Aorta (tissue), 5 donors: ENCODE results near the gene RHOF. TPM values are rescaled to one million over a fixed set of nuclear protein-coding genes. Genes with fewer than 3 reads are reported as not detected.

Source experiments
- ATAC-seq: fragments of 200-7000 bp; cut with Tn5 transposase; one replicate; pipeline ENCODE4 v1.9.1; 2022; ENCODE audit warnings: moderate library complexity; ENCODE audit not compliant: low FRiP score
- DNase-seq, 2 donors: peaks; one replicate each; pipeline ENCODE4 v3.0.0-alpha.2; 2020
- H3K27ac ChIP-seq, 2 donors: one replicate each; pipeline ENCODE4 v1.5.1; 2013; ENCODE audit warnings: low read length in 2 of 2, mild to moderate bottlenecking in 2 of 2, moderate library complexity in 2 of 2, control low read depth in 1 of 2, inconsistent platforms in 1 of 2, low read depth in 1 of 2
- H3K27me3 ChIP-seq, 2 donors: one replicate each; pipeline ENCODE4 v1.6.1; 2013; ENCODE audit warnings: control low read depth in 1 of 2, low read length in 1 of 2, mild to moderate bottlenecking in 1 of 2, moderate library complexity in 1 of 2; ENCODE audit not compliant: insufficient read depth in 2 of 2, control insufficient read depth in 1 of 2
- H3K36me3 ChIP-seq, 2 donors: one replicate each; pipeline ENCODE4 v1.6.1; 2013; ENCODE audit warnings: control low read depth in 1 of 2, low read length in 1 of 2, mild to moderate bottlenecking in 1 of 2; ENCODE audit not compliant: insufficient read depth in 2 of 2, control insufficient read depth in 1 of 2
- H3K4me1 ChIP-seq, 2 donors: one replicate each; pipeline ENCODE4 v1.6.1; 2013; ENCODE audit warnings: low read length in 2 of 2, control low read depth in 1 of 2, mild to moderate bottlenecking in 1 of 2, moderate library complexity in 1 of 2; ENCODE audit not compliant: insufficient read depth in 2 of 2, control insufficient read depth in 1 of 2
- H3K4me3 ChIP-seq, 2 donors: one replicate each; pipeline ENCODE4 v1.5.1; 2013; ENCODE audit warnings: low read length in 2 of 2, control low read depth in 1 of 2, mild to moderate bottlenecking in 1 of 2
- H3K9me3 ChIP-seq: one replicate; pipeline ENCODE4 v1.6.1; 2013; ENCODE audit warnings: mild to moderate bottlenecking, low read length; ENCODE audit not compliant: control insufficient read depth
- WGBS, 2 donors: extraction: QIAGEN DNeasy Blood & Tissue Kit; methylation state at CpG; one replicate each; pipeline ENCODE4 v1.1.7; 2013; 5-methylcytosine and 5-hydroxymethylcytosine counted together
- intact Hi-C, 2 donors: fragments of 100-400 bp; cut with DNase I; formaldehyde crosslinking; loops; one replicate each; pipeline versions ENCODE4 v1.14.2 to v1.15.0; 2022
- polyA plus RNA-seq, 2 donors: library from polyadenylated mRNA; stranded (reverse); fragments of 200-250 nt; gene quantifications; one replicate each; pipeline ENCODE4 v1.2.3, GENCODE V29; 2013
- total RNA-seq, 2 donors: library from RNA; stranded (reverse); fragmentation: NEBNext Ultra II Directional; extraction: Animal tissue kit (Norgen Biotek cat#: 25700); gene quantifications; one replicate each; pipeline ENCODE4 v1.2.1, GENCODE V29; 2021
- donor health status: healthy with polysubstance abuse.
- donor health status: Bipolar disorder and iron deficiency.
- donor health status: DM: no; HTN: no; CAD: no.
- donor health status: DM: no; HTN: no; CAD: no.
- donor health status: DM: yes; HTN: yes; CAD: no.

RHOF gene
- total and polyA plus RNA-seq, 4 donors = 5.2 to 18.0 (median 9.1) TPM

DNA sequence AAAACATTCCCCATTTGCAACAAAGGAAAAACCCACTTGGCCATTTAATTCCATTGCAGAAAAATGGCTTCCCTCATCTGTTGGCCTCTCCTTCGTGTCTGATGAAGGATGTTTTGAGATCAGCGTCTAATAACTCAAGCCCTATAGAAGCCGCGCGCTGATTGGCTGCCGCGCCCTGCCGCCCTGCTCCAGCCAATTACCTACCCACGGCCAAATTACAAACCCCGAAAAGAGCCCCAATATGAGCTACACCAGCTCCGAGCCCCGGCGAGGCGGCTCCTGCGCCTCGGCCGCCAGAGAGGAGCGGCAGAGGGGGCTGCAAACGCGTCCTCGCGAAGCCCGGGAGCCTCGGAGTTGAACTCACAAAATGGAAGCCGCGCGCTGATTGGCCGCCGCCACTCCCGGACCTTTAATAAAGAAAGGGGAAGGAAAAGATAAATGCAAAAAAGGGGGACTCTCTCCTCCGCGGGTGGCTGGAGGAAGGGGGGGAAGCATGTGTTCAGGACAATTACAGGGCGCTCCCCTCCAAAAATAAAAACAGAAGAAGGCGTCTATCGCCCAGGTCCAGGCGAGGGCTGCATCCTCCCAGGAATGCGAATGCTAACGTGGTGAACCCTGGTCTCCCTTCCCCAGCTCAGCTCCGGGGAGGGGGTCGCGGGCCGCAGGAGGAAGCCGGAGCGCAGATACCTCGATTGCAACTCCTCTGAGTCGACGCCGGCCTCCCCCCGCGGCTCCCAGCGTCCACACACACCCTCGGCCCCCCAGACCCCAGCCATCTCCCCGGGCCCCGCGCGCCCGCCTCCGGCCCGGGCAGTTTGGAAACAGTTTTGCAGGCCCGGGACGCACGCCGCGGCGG, 9.6 kb upstream of the RHOF start:
- H3K9me3 ChIP-seq = no peaks in the 10 kb centered on the region
- intact Hi-C loops = no loop called here
- WGBS, 2 donors = 0 to 1% methylated on average over 58 to 65 of the region's 65 CpGs
- H3K27ac ChIP-seq = peak overlapping the region; percentile 94 to 99
- DNase-seq = peak; percentile 94 to 95
- no peaks in the 10 kb centered on the region for H3K27me3 ChIP-seq
- peak overlapping the region; percentile 97 to 98 for H3K4me3 ChIP-seq
- no peaks in the 10 kb centered on the region for H3K4me1 ChIP-seq
- no peaks in the 10 kb centered on the region for H3K36me3 ChIP-seq
- ATAC-seq = peak; percentile 79

DNA sequence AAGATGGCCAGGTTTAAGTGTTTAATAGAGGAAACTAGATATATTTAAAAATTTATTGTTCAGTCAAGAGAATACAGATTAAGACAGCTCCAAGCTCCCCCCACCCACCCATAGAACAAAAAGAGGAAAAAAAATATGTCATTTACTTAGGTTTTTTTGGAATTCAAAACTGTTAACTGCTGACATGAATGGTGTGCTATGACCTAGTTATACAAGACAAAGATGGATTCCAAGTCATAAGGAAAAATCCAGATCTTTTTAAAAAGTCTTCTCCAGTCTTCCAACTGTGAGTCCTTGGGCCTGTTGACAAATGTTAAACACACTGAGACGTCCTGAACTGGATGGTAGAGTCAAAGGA, 9.0 kb upstream of the RHOF start:
- H3K9me3 ChIP-seq = no peaks in the 10 kb centered on the region
- H3K4me1 ChIP-seq = no peaks in the 10 kb centered on the region
- no peaks in the 10 kb centered on the region for H3K27me3 ChIP-seq
- WGBS, 2 donors = 0% methylated on average over 1 of the region's 1 CpG
- ATAC-seq (no peak), DNase-seq (no peak)
- no peaks in the 10 kb centered on the region for H3K36me3 ChIP-seq
- intact Hi-C loops = no loop called here
- H3K27ac ChIP-seq = peak overlapping the region in 1 of 2 donors; percentile 94
- H3K4me3 ChIP-seq = peak overlapping the region; percentile 78 to 98

DNA sequence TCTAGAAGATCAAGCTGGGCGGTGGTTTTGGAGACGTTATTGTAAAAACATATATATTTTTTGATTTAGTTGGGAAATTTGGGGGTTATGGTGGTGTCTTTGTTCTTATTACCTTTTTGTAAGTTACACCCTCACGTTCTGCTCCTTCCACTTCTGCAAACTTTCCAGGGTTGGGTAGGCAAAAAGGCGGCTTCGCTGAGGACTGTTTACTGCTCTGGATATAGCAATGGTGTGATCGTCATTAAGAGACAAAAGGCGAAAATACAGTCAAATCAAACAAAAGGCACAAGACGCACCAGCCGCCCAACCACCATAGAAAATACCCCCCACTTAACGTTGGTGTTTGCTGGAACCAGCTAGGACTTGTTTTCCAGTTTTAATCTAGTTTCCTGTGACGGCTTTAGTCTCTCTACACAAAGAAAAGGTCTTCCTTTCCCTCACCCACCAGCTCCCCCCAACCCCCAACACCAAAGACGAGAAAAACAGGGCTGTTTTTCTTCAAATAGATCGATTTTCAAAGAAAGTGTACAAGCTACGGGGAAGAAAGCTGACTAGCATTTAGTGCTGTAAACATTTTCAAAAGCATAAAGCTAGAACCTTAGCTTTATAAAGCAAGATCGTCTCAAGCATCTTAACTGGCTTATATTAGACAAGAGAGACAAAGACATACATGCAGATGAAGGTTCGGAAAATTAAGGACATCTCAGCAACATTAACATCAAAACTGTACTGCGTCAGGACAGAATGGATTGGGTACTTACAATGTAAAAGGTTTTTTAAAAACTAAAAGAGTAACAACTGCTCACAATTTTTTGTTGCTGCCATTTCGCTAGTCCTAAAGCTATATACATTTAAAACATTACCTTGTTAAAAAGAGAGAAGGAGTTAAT, 8.4 kb upstream of the RHOF start:
- Histone ChIP-seq H3K4me1 (no peaks in the 10 kb centered on the region), H3K27me3 (no peaks in the 10 kb centered on the region), H3K4me3 (peak overlapping the region; percentile 78 to 86), H3K9me3 (no peaks in the 10 kb centered on the region), H3K36me3 (no peaks in the 10 kb centered on the region), H3K27ac (peak overlapping the region; percentile 93 to 94)
- intact Hi-C loops = no loop called here
- WGBS, 2 donors = 2% methylated on average over 18 of the region's 18 CpGs
- DNase-seq (no peak), ATAC-seq (no peak)

DNA sequence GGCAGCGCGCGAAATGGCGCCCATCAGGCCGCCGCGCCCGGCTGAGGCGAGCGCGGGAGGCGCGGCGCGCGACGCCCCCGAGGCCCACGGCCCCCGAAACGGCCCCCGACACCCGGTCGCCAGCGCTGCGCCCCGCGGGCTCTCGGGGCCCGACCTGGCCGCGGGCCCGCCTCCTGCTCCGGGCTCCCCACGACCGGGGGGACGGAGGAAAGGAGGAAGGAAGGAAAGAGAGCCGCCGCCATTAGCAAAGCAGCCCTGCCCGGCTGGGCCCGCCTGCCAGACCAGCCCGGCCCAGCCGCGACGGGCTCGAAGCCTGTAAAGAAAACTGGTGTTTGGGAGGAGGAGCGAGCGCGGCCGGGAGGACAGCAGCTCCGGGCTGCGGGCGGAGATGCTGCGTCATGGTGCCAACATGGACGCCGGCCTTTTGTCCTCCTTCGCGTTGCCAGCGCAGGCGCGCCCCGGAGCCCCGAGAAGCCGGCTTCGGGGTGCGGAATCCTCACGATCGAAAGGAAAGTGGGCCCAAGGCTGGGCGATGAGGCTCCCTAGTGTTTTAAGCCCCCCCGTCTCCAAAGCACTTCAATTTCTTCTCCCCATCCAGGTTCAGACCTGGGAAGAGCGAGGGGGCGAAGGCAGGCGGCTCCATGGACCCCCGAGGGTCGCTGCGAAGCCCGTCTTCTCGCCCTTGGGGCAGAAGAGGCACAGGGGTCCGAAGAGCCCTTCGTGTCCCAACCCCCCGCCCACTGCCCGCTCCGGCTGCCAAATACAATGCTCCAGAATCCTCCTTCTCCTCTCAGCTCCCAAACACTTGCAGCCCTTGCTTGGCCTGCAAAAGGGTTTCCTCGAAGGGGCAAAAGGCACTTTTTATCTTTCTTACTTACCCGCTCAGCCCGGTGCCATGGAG, 7.5 kb upstream of the RHOF start:
- ATAC-seq (peak; percentile 10), DNase-seq (peak; percentile 89 to 94)
- Histone ChIP-seq H3K4me1 (no peaks in the 10 kb centered on the region), H3K27ac (peak overlapping the region; percentile 93 to 94), H3K27me3 (no peaks in the 10 kb centered on the region), H3K4me3 (peak overlapping the region; percentile 78 to 86), H3K36me3 (no peaks in the 10 kb centered on the region), H3K9me3 (no peaks in the 10 kb centered on the region)
- 1% methylated on average over 66 to 86 of the region's 86 CpGs for WGBS, 2 donors
- intact Hi-C loops = no loop called here

DNA sequence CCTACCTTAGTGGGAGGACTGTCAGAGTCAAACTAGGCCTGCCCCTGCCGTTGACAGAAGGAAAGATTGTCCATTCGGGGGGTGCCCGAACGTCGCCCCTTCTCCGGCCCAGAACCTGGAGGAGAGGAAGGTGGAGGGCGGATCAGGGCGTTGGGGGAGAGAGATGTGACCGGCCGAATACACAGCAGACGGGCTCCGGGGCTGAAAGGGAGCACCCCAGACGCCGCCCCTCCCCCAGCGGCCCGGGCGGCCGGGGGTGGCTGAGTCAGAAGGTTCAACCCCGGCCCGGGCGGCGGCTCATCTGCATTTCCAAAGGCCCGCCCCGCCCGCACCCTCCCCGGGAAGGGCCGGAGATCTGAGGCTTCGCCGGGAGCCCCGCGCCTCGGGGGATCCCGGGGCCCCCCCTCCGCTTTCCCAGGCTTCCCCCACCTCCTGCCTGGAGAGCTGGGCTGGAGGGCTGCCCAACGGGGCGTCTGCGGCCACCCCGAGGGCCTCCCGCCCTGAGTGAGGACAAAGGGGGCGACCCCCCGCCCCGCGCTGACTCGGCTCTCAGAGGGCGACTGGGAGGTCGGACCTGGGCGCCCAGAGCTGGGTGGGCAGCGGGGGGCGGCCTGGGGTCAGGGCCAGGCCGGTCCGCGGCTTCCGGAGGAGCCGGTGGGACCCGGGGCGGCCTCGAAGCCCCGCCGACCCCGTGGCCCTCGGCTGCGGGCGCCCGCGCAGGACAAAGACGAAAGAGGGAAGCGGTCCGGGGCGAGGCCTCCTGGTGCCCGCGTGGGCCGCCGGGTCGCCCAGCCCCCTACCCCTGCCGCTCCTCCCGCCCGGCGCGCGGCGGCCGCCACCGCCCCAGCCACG, 6.6 kb upstream of the RHOF start:
- DNase-seq (peak; percentile 93 to 96), ATAC-seq (peak; percentile 64)
- H3K4me3 ChIP-seq = peak overlapping the region; percentile 78 to 86
- H3K27me3 ChIP-seq = no peaks in the 10 kb centered on the region
- no peaks in the 10 kb centered on the region for H3K36me3 ChIP-seq
- peak overlapping the region; percentile 93 to 94 for H3K27ac ChIP-seq
- WGBS, 2 donors = 0 to 1% methylated on average over 39 to 84 of the region's 84 CpGs
- H3K4me1 ChIP-seq = no peaks in the 10 kb centered on the region
- intact Hi-C loops = no loop called here
- no peaks in the 10 kb centered on the region for H3K9me3 ChIP-seq

DNA sequence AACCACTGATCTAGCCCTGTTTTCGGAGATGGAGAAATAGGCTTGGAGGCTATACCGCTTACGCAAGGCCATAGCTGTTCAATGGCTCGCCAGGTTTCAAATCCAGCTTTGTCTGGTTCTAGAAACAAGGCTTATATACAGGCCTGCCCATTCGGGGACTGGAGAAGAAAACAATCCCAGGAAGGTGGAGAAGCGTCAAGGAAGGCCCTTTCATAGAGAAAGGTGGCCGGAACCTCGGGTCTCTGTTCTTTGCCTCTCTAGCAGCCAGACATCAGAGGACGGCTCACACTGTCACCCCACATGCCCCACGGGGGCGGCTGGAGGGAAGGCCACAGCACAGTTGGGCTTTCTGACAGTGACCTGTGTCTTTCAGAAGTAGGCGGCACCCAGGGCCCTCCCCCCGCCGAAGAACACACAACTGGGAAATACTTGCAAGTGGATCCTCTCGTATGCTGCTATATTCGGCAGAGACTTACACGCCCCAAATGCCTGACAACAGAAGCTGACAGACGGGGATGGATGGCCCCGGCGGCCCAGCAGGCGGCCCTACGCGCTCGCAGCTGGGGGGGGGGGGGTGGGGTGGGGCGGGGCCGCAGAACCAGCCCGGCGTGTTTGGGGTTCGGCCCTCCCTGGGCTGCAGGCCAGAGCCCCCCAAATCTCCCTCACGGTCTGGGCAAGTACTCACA, 5.8 kb upstream of the RHOF start:
- 4% methylated on average over 19 to 30 of the region's 30 CpGs for WGBS, 2 donors
- H3K4me1 ChIP-seq = no peaks in the 10 kb centered on the region
- H3K27ac ChIP-seq = peak overlapping the region; percentile 91 to 94
- H3K36me3 ChIP-seq = no peaks in the 10 kb centered on the region
- intact Hi-C loops = no loop called here
- ATAC-seq (peak; percentile 14), DNase-seq (peak in 1 of 2 donors; percentile 75)
- H3K27me3 ChIP-seq = no peaks in the 10 kb centered on the region
- no peaks in the 10 kb centered on the region for H3K9me3 ChIP-seq
- peak overlapping the region; percentile 78 to 86 for H3K4me3 ChIP-seq

DNA sequence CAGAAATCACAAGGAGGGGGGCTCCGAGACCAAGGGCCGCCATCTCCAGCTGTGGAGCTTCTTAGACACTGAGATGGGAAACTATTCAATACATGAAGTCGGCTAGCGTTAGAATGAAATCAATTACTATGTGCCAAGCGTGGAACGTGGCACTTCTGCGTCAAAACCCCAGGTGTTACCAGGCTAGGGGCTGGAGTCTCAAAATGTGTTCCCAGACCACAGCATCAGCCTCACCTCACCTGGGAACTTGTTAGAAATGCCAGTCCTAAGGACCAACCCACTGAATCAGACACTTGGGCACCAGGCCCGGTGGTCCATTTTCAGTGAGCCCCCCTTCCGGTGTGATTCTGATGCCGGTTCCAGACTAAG, 5.3 kb upstream of the RHOF start:
- no peaks in the 10 kb centered on the region for H3K36me3 ChIP-seq
- no peak for ATAC-seq
- no peaks in the 10 kb centered on the region for H3K4me1 ChIP-seq
- intact Hi-C loops = no loop called here
- peak overlapping the region; percentile 18 to 54 for H3K27ac ChIP-seq
- H3K27me3 ChIP-seq = no peaks in the 10 kb centered on the region
- 18 to 20% methylated on average over 10 of the region's 10 CpGs for WGBS, 2 donors
- DNase-seq = no peak
- H3K4me3 ChIP-seq = peak overlapping the region in 1 of 2 donors; percentile 34
- no peaks in the 10 kb centered on the region for H3K9me3 ChIP-seq
